ENCODE results near the gene HMCN1. TPM values are rescaled to one million over a fixed set of nuclear protein-coding genes. Genes with fewer than 3 reads are reported as not detected.

The HMCN1 gene
- polyA plus RNA-seq, 1 of the 3 experiments (the other 2 are of a cell fraction): 59.5 TPM

- 9% methylated on average over 3 of the region's 3 CpGs for WGBS (ENCODE audit: low lambda C conversion rate)
- Histone ChIP-seq H3K9me3 (no peaks in the 10 kb centered on the region; the same call in 1 of the 2 replicates), H3K4me3 (ENCODE audit: low read depth in 2 of 2, low read length in 1 of 2) (no peak overlapping the region), H3K4me2 (no peak overlapping the region), H3K79me2 (ENCODE audit: insufficient read depth) (no peaks in the 10 kb centered on the region), H3K27me3 (ENCODE audit: insufficient read depth) (no peaks in the 10 kb centered on the region), H2AFZ (ENCODE audit: low read depth) (no peak overlapping the region), H3K9ac (peak overlapping the region; percentile 3; the same call in 1 of the 2 replicates), H3F3A (replicated peaks; ENCODE audit: insufficient read depth) (peaks cover 11% of the 10 kb centered on the region), H4K20me1 (ENCODE audit: insufficient read depth) (no peaks in the 10 kb centered on the region), H3K4me1 (ENCODE audit: control insufficient read depth in 1 of 2, insufficient read depth in 2 of 2, low read depth in 1 of 2, low read length in 1 of 2) (peaks cover 24 to 29% of the 10 kb centered on the region in 2 experiments; a peak in 3 of 4 replicates), H3K9me2 (no peaks in the 10 kb centered on the region), H3K36me3 (replicated peaks in 1 of 2; ENCODE audit: control insufficient read depth in 1 of 2, insufficient read depth in 2 of 2, low read length in 1 of 2) (no peaks in the 10 kb centered on the region), H3K27ac (ENCODE audit: low read depth in 2 of 2, low read length in 1 of 2) (peak overlapping the region; percentile 87 to 96)
- no peak for DNase-seq
- CTCF ChIA-PET: interaction anchor here (1.2 kb wide), 1 partner anchor 66 kb away, joined by 3 read pairs; no protein-coding TSS in a partner anchor
- TF ChIP-seq NFIC (IDR thresholded peaks at IDR 0.05; ENCODE audit: borderline replicate concordance) (peak; percentile 35; the same call in 1 of the 2 replicates), FOXM1 (IDR thresholded peaks at IDR 0.05; ENCODE audit: low read depth) (no peak), SIN3A (IDR thresholded peaks at IDR 0.05; ENCODE audit: borderline replicate concordance, low read depth, low read length) (no peak), TEAD4 (IDR thresholded peaks at IDR 0.05; ENCODE audit: borderline replicate concordance, insufficient read depth) (peak; percentile 24; the same call in 1 of the 2 replicates), POLR2AphosphoS5 (IDR thresholded peaks at IDR 0.05; ENCODE audit: low read depth, low read length) (peak; percentile 13; the same call in 1 of the 2 replicates), PBX3 (IDR thresholded peaks at IDR 0.05) (peak; percentile 79), JUND (IDR thresholded peaks at IDR 0.05) (peak; percentile 40), TCF12 (IDR thresholded peaks at IDR 0.05) (peak; percentile 74), ELF1 (IDR thresholded peaks at IDR 0.05) (no peak), ZBTB33 (IDR thresholded peaks at IDR 0.05; ENCODE audit: borderline replicate concordance, low read depth) (no peak), RCOR1 (IDR thresholded peaks at IDR 0.05; ENCODE audit: low read length) (no peak), EP300 (IDR thresholded peaks at IDR 0.05; ENCODE audit: borderline replicate concordance in 1 of 2, low read depth in 1 of 2, low read length in 1 of 2) (peak; percentile 25 to 84; a peak in 2 of 4 replicates)
- POLR2A ChIA-PET: no interaction called here
These were observed 52.3 kb downstream of the HMCN1 start for GRCh38 chr1:185786524-185786923.

GRCh38 chr1:185787238-185787637, 53.0 kb downstream of the HMCN1 start:
- Histone ChIP-seq H3K4me3 (ENCODE audit: low read depth in 2 of 2, low read length in 1 of 2) (no peak overlapping the region), H3K9ac (peak overlapping the region; percentile 5; the same call in 1 of the 2 replicates), H3K36me3 (replicated peaks in 1 of 2; ENCODE audit: control insufficient read depth in 1 of 2, insufficient read depth in 2 of 2, low read length in 1 of 2) (no peaks in the 10 kb centered on the region), H3K9me2 (no peaks in the 10 kb centered on the region), H3F3A (replicated peaks; ENCODE audit: insufficient read depth) (peaks cover 11% of the 10 kb centered on the region), H3K27me3 (ENCODE audit: insufficient read depth) (no peaks in the 10 kb centered on the region), H3K27ac (ENCODE audit: low read depth in 2 of 2, low read length in 1 of 2) (peak overlapping the region; percentile 87 to 96), H3K4me2 (no peak overlapping the region), H2AFZ (ENCODE audit: low read depth) (no peak overlapping the region), H3K79me2 (ENCODE audit: insufficient read depth) (no peaks in the 10 kb centered on the region), H3K4me1 (ENCODE audit: control insufficient read depth in 1 of 2, insufficient read depth in 2 of 2, low read depth in 1 of 2, low read length in 1 of 2) (peaks cover 24 to 29% of the 10 kb centered on the region in 2 experiments; a peak in 3 of 4 replicates), H4K20me1 (ENCODE audit: insufficient read depth) (no peaks in the 10 kb centered on the region), H3K9me3 (no peaks in the 10 kb centered on the region)
- no peak for TF ChIP-seq POLR2AphosphoS5 (IDR thresholded peaks at IDR 0.05; ENCODE audit: low read depth, low read length)
- TF ChIP-seq ZBTB33 (IDR thresholded peaks at IDR 0.05; ENCODE audit: borderline replicate concordance, low read depth): no peak
- 0 out of 2 replicates have a peak, but pooled peaks have one; percentile 23 for TF ChIP-seq PBX3 (IDR thresholded peaks at IDR 0.05)
- TF ChIP-seq USF1 (IDR thresholded peaks at IDR 0.05; ENCODE audit: borderline replicate concordance, low read depth): no peak
- no peak for DNase-seq
- WGBS (ENCODE audit: low lambda C conversion rate): 36% methylated on average over 2 of the region's 2 CpGs
- ChIA-PET CTCF (no interaction called here), POLR2A (no interaction called here)
